ENCODE data around the gene TEX26.

TEX26 gene

DNA sequence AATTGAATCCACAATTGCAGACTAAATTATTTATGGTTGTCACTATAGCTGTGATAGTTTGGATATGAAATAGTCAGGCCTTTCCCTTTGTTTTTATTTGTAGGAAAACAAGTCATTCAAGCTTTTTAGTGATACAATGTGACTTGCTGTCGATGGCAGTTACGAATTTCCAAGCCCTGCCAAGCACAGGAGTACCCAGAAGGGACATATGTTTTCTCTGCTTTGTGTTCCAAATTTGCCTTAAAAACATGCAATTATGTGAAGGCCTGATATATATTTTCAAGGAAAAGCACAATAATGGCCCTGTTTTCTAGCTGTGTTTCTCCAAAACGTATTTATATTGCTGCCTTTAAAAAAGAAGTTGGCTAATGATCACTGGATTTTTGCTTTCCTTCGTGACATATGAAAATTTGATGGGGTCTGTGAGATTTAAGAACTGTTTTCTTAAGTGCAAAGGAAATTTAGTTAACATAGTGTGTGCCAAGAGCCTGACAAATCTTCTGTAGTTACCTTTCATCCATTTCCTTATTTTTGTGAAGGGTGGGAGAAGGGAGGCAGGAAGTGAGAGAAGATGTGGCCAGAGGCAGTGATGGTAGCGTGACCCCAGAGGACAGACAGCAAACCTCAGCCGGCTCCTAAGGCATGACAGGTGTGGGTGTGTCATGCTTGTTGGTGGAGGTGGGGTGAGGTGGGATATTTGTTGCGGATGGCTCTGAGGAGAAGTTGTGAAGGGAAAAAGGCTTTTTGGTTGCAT, 79.6 kb downstream of the TEX26 start:
- no peak for DNase-seq (ENCODE audit: low read depth)

DNA sequence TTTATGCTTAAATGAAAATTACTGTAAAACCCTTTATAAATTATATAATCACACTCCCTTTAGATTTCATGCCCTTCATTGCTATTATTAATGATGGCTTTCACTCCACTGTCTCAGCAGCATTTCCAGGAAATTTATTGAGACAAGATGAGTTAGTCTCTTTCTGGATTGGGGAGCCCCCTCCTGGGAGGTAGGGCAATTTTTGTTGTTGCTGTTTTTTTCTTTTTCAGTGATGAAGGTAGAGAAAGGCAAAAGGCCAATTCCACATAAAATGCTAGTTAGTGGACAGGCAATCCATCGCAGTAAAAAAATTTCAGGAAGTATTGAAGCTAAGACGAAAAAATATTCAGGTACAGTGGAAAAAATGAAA, 80.2 kb downstream of the TEX26 start:
- DNase-seq (ENCODE audit: low read depth), result no peak

DNA sequence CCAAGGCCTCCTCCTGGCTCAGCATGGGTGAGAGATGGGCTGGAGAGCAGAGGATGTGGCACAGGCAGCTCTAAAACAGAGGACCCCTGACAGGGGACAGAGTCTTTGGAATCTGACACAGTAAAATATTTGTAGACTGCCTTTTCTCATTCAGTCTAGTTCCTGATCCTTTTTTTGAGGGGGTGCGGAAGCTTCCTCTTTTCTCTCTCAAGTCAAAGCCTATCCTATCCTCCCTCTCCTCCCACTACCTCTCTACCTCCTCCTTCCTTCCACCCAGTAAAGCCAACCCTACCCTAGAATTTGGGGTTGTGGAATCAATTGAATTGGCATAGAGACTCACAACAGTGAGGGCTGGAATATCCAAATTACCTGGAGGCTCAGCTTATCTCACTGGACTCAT, 82.0 kb downstream of the TEX26 start:
- no peak for DNase-seq (ENCODE audit: low read depth)

DNA sequence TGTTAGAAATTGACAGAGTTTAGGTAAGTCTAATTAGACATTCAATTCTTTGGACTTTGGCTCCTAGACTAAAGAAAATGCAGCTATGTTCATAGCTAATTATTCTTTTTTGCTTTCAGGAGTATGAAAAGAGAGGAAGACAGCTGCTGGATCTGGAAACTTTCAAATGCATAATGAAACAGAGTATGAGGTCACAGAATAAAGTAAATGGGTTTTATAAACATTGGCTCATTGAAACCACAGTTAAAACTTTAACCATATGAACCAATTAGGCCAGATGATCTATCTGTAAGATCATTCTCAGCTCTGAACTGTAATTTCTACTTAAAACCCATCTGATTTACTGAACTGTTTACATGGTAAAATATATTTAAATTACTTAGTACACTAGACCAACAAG, 82.7 kb downstream of the TEX26 start:
- DNase-seq (ENCODE audit: low read depth), result no peak

DNA sequence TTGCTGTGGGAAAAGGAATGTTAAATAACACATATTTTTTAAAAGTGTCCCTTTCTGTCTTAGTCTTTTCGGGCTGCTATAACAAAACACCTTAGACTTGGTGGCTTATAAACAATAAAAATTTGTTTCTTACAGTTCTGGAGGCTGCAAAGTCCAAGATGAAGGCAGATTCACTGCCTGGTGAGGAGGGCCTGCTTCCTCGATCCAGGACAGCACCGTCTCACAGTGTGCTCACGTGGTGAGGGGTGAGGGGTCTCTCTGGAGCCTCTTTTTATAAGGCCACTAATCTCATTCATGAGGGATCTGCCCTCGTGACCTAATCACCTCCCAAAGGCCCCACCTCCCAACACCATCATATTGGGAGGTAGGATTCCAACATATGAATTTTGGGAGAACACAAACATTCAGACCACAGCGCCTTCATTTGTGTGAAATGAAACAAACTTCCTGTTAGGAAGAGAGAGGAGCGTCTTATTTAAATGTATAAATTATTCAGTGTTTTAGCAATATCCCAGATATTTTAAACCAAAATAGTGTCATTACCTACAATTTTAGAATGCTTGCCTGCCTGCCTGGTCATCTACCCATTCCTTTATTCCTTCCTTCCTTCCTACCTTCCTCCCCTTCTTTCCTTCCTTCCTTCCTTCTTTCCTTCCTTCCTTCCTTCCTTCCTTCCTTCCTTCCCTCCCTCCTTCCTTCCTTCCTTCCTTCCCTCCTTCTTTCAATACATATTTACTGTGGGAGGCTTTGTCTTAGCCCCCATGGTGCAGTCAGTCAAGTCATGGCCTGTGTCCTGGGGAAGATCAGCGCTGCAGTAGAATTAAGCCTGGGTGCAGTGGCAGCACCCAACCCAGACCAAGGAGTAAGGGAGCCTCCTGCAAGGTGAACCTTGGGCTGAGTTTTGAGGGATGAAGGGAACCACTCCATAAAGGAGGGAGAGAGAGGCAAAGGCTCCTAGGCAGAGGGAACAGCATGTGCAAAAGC, 84.2 kb downstream of the TEX26 start:
- DNase-seq (ENCODE audit: low read depth), result no peak

GRCh38 chr13:31018511-31018910, 86.1 kb downstream of the TEX26 start:
- DNase-seq (ENCODE audit: low read depth), result no peak

DNA sequence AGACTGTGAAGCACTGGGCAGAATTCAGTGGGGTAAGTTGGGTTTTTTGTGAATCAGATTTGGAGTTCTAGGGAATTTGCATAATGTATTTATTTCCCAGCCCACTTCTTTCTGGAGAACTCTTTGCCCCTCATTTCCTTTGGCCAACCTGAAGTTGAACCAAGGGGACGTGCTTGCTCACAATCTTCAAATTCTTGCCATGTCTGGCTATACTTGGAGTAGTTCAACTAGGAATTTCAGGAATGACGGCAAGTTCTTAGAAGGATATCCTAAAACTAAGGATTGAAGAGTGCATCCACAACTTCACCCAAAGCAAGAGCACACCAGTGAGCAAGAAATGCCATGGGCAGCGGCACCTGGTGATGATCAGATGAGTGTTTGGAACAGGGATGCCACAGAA, 88.5 kb downstream of the TEX26 start:
- DNase-seq (ENCODE audit: low read depth), result no peak

DNA sequence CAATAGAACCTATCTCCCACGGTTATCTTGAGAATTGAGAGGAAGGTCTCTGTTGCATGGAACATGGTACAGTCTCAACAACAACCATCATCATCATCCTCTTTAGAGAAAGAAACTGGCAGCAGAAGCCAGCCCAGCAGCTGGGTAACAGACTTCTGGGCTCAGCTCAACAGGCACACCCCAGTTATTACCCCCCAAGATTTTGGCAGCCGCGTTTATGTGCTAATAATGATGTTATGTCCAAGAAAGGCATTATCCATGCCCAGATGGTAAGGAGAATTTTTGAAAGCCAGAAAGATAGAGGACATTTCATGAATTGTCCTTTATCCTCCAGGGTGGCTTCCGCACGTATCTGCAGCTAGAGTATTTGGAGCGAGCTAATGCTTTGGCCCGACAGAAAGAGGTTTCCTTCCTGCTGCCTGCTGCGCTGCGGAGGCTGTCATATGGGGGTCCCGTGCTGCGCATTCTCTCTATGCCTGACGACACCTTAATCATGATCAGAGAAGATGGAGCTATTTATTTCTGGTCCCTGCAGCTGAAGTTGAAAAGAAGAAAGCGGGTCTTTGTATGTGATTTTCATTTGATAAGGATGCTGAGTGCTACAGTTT, 89.9 kb downstream of the TEX26 start:
- DNase-seq (ENCODE audit: low read depth), result no peak

- no peak for DNase-seq (ENCODE audit: low read depth)
Measured at GRCh38 chr13:31022928-31023530, 90.6 kb downstream of the TEX26 start.

Measured in stimulated activated CD8-positive, alpha-beta memory T cell treated with anti-CD3 and anti-CD28 coated beads, Interleukin-12 subunit alpha, Interleukin-12 subunit beta, amount 100 ng/mL, for 1 hour (primary cell).